Endothelial cell of coronary artery (primary cell): ENCODE results near the gene LAMTOR4. TPM values are rescaled to one million over a fixed set of nuclear protein-coding genes. Genes with fewer than 3 reads are reported as not detected.

Experiments
- total RNA-seq: library from RNA; depleted of rRNA; stranded (reverse); fragments of >200 nt; gene quantifications from 2 replicates; pipeline ENCODE4 v1.2.3, GENCODE V29; 2014

LAMTOR4 gene
- total RNA-seq = 114 and 120 TPM in 2 replicates

DNA sequence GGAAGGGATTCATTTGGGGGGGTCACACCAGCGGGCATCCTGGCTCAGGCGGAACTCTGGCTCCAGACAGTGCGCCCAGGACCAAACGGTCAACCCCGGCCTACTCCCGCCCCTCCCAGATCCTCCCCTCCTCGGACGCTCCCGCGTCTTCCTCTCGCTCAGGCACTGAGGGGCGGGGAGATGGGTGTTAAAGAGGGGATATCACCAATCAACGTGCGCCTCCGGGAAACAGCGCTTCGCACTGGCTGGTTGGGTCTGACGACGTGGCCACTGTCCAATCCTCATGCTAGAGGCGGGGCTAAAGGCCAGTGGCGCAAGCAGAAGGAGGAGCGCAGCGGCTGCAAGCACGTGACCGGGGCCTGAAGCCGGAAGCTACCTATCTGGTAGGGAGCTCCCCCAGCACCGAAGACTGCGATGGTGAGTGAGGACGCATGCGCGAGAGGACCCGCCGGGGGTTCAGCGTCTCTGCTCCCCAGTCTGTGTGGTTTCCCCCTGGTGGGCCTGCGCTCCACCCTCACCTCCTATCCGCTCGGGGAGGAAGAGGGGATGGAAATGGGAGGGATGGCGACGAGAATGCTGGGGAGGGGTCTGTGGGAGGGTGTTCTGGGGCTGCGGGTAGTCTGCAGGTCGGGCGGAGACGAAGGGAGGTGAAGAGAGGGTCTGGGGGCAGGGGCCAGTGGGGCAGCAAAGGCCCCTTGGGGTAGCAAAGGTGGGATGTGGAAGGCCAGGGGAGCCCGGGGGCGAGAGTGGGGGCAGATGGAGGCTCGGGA lies at the start of gene LAMTOR4:
TSS of gene LAMTOR4 (plus strand) at position 360 of the 770 bp plus-strand sequence. CDS start at position 415, 55 bp downstream.

DNA sequence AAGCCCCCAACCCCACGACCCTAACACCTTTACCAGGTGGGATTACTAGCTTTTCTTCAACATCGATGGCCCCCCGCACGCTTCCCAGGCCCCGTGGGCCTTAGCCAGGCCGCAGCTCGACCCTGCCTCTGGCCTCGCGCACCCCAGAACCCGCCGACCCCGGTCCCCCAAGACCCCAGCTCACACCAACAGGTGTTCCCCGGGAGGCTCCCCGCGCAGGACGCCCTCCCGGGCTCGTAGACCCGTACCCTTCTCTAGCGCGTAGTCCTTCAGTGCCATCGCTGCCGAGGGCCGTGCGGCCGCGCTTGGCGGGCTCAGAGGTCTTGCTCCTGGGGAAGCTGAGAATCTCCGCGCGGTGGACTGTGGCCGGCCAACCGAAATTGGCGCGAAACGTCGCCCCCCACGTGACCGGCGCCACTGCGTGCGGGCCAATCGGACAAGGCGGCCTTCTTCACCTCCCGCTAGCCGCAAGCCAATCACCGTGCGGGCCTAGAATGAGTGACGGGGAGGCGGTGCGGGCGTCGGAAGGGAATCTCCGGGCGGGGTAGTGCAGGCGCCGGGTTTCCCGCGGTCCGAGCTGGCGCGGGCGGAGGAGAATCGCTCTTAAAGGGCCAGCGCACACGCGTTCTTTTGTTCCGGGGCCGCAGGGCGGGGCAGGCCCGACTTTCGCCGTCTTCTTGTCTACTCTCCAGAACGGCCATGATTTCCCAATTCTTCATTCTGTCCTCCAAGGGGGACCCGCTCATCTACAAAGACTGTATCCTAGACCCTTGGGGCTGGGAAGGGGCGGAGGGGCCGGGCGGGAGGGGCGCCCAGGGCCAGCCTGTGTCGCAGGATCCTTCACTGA lies 47.5 kb upstream of the LAMTOR4 start, which contains the start of the genes AP4M1 and MCM7:
TSS of gene AP4M1 (plus strand) at position 628 of the 847 bp plus-strand sequence. CDS start at position 700, 72 bp downstream.
TSS of gene MCM7 (minus strand) at position 382 of the 847 bp plus-strand sequence. CDS start at position 279, 103 bp downstream.

GRCh38 chr7:100119072-100119969 lies 29.4 kb upstream of the LAMTOR4 start, which contains the start of the genes CNPY4 and TAF6:
Gene CNPY4 (plus strand): TSS chr7:100119634. CDS start chr7:100119745, 111 bp downstream.
Gene TAF6 (minus strand): TSS chr7:100119358. CDS start chr7:100114209, 5,149 bp downstream.

GRCh38 chr7:100126931-100127865 lies 21.5 kb upstream of the LAMTOR4 start, which contains the start of gene MBLAC1:
Gene MBLAC1 (plus strand): TSS chr7:100126967. CDS start chr7:100127396, 429 bp downstream.

GRCh38 chr7:100158229-100159098 lies 9.7 kb downstream of the LAMTOR4 start, which contains the start of gene TRAPPC14:
Gene TRAPPC14 (minus strand): TSS chr7:100158723. CDS start chr7:100158499, 224 bp downstream.

GRCh38 chr7:100177045-100178001 lies 28.6 kb downstream of the LAMTOR4 start, which contains the start of the genes GPC2 and STAG3:
Gene GPC2 (minus strand): TSS chr7:100177381. CDS start chr7:100177199, 182 bp downstream.
Gene STAG3 (plus strand): TSS chr7:100177918. CDS start chr7:100180557, 2,639 bp downstream.

Other genes starting within 250 kb of the LAMTOR4 start
- gene TRIM4, start 229.4 kb upstream of the LAMTOR4 start, total RNA-seq = 13.6 and 22.7 TPM in 2 replicates
- gene GJC3, start 219.3 kb upstream of the LAMTOR4 start, total RNA-seq = 0.09 and 0.18 TPM in 2 replicates
- not detected in 2 replicates for gene AZGP1, start 172.9 kb upstream of the LAMTOR4 start, total RNA-seq
- gene ZKSCAN1, start 133.3 kb upstream of the LAMTOR4 start, total RNA-seq = 30.4 and 38.8 TPM in 2 replicates
- 6.8 and 7.3 TPM in 2 replicates for gene ZSCAN21, start 99.1 kb upstream of the LAMTOR4 start, total RNA-seq
- 20.7 and 21.0 TPM in 2 replicates for gene ZNF3, start 67.2 kb upstream of the LAMTOR4 start, total RNA-seq
- 94.6 and 127 TPM in 2 replicates for gene COPS6, start 59.9 kb upstream of the LAMTOR4 start, total RNA-seq
- gene MCM7, start 47.5 kb upstream of the LAMTOR4 start, total RNA-seq = 51.6 and 123 TPM in 2 replicates
- 20.4 and 28.5 TPM in 2 replicates for gene AP4M1, start 47.3 kb upstream of the LAMTOR4 start, total RNA-seq
- 22.1 and 25.5 TPM in 2 replicates for gene TAF6, start 29.6 kb upstream of the LAMTOR4 start, total RNA-seq
- gene CNPY4, start 29.3 kb upstream of the LAMTOR4 start, total RNA-seq = 34.2 and 36.7 TPM in 2 replicates
- gene MBLAC1, start 22.0 kb upstream of the LAMTOR4 start, total RNA-seq = 1.7 and 2.2 TPM in 2 replicates
- 7.3 and 8.5 TPM in 2 replicates for gene TRAPPC14, start 9.8 kb downstream of the LAMTOR4 start, total RNA-seq
- 0.36 and 1.1 TPM in 2 replicates for gene GAL3ST4, start 19.7 kb downstream of the LAMTOR4 start, total RNA-seq
- gene GPC2, start 28.5 kb downstream of the LAMTOR4 start, total RNA-seq = 3.9 and 5.6 TPM in 2 replicates
- gene STAG3, start 29.0 kb downstream of the LAMTOR4 start, total RNA-seq = 0.09 and 0.19 TPM in 2 replicates
- not detected in 2 replicates for gene PVRIG, start 71.0 kb downstream of the LAMTOR4 start, total RNA-seq
- not detected in 2 replicates for gene SPDYE3, start 158.8 kb downstream of the LAMTOR4 start, total RNA-seq
- 4.1 and 14.6 TPM in 2 replicates for gene PILRB, start 209.2 kb downstream of the LAMTOR4 start, total RNA-seq
- gene PILRA, start 224.6 kb downstream of the LAMTOR4 start, total RNA-seq = 0.28 TPM in 1 of 2 replicates, not detected in the other